AG04450 (cell line): ENCODE measurements around the gene KCTD7. TPM values are rescaled to one million over a fixed set of nuclear protein-coding genes. Genes with fewer than 3 reads are reported as not detected.
"Not testable (repeated sequence)": the region's sequence is repeated elsewhere in the genome, so short reads cannot be mapped to it uniquely, and the experiment has no call there.

Source experiments
- CTCF ChIA-PET: fragments of 300-600, 350-600 bp; formaldehyde crosslinking; extraction: SDS; loops from one replicate; lab custom pipeline; 2022; ENCODE audit warnings: antibody characterized with exemption, inconsistent platforms; lab: Charles Lee
- POLR2A ChIA-PET: fragments of 350-600 bp; formaldehyde crosslinking; extraction: SDS; loops from one replicate; lab custom pipeline; 2021; ENCODE audit warnings: antibody characterized with exemption, inconsistent platforms; lab: Yijun Ruan, JAX
- DNase-seq: peaks from one replicate; pipeline ENCODE4 v3.0.0-alpha.2; 2011; ENCODE audit warnings: low read depth, low spot score
- H3K27ac ChIP-seq: one replicate; pipeline ENCODE4 v1.5.1; 2012; ENCODE audit warnings: low read depth, low read length, control low read depth
- H3K27me3 ChIP-seq: one replicate; pipeline ENCODE4 v1.6.0; 2012; ENCODE audit warnings: low read length; ENCODE audit not compliant: control insufficient read depth, insufficient read depth
- H3K4me3 ChIP-seq: 2 replicates; pipeline ENCODE4 v1.5.1; 2011; ENCODE audit warnings: mild to moderate bottlenecking, low read depth, low read length, control low read depth
- H3K9me3 ChIP-seq: 2 replicates; pipeline ENCODE4 v1.5.1; 2012; ENCODE audit warnings: low read length; ENCODE audit not compliant: control insufficient read depth, insufficient read depth
- CTCF ChIP-seq: IDR thresholded peaks from 2 replicates; pipeline ENCODE4 v1.5.1; 2011; ENCODE audit warnings: low read depth, low read length, control low read depth, inconsistent platforms
- polyA plus RNA-seq: library from polyadenylated mRNA; depleted of rRNA; stranded (reverse); fragments of >200 nt; gene quantifications from 2 replicates; pipeline ENCODE4 v1.2.3, GENCODE V29; 2011

Gene KCTD7
- polyA plus RNA-seq, 1 experiment: 14.7 TPM

GRCh38 chr7:66590302-66591057, 38.2 kb upstream of the KCTD7 start:
- CTCF ChIA-PET, DNase-seq, H3K27me3 ChIP-seq, H3K9me3 ChIP-seq: not testable (repeated sequence)
- POLR2A ChIA-PET: interaction anchor here (0.7 to 1.1 kb wide), 2 partner anchors 38 to 201 kb away, joined by 3 to 6 read pairs; partner anchors contain the start of gene KCTD7
- peak overlapping the region; percentile 96 for H3K4me3 ChIP-seq
- H3K27ac ChIP-seq: peak overlapping the region; percentile 11

GRCh38 chr7:66591058-66591798, 37.5 kb upstream of the KCTD7 start:
- POLR2A ChIA-PET: interaction anchor here (0.6 to 1.1 kb wide), 2 partner anchors 33 to 37 kb away, joined by 3 read pairs; partner anchors contain the start of gene KCTD7
- H3K9me3 ChIP-seq, H3K27me3 ChIP-seq, CTCF ChIA-PET, DNase-seq: not testable (repeated sequence)
- Histone ChIP-seq H3K27ac (peak overlapping the region; percentile 96), H3K4me3 (peak overlapping the region; percentile 96)

- no peaks in the 10 kb centered on the region for H3K27me3 ChIP-seq
- POLR2A ChIA-PET: interaction anchor here (0.6 to 1.1 kb wide), 2 partner anchors 33 to 37 kb away, joined by 3 read pairs; partner anchors contain the start of gene KCTD7
- H3K9me3 ChIP-seq: peaks cover 5% of the 10 kb centered on the region
- DNase-seq: peak; percentile 48
- peak overlapping the region; percentile 96 for H3K4me3 ChIP-seq
- CTCF ChIA-PET: no interaction called here
- peak overlapping the region; percentile 96 for H3K27ac ChIP-seq
- TF ChIP-seq CTCF: no peak
These were observed 36.7 kb upstream of the KCTD7 start for GRCh38 chr7:66591799-66592596.

- H3K4me3 ChIP-seq: peak overlapping the region; percentile 96
- DNase-seq, CTCF ChIA-PET, POLR2A ChIA-PET, H3K9me3 ChIP-seq, H3K27me3 ChIP-seq: not testable (repeated sequence)
- peak overlapping the region; percentile 96 for H3K27ac ChIP-seq
These were observed 36.0 kb upstream of the KCTD7 start for GRCh38 chr7:66592597-66593146.

DNA sequence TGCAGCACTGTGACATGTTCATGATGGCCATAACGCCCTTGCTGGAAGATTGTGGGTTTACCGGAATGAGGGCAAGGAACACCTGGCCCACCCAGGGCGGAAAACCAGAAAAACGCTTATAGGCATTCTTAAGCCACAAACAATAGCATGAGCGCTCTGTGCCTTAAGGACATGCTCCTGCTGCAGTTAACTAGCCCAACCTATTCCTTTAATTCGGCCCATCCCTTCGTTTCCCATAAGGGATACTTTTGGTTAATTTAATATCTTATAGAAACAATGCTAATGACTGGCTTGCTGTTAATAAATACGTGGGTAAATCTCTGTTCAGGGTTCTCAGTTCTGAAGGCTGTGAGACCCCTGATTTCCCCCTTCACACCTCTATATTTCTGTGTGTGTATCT, 34.6 kb upstream of the KCTD7 start:
- CTCF ChIA-PET, DNase-seq, H3K27me3 ChIP-seq, H3K9me3 ChIP-seq, H3K27ac ChIP-seq, H3K4me3 ChIP-seq: not testable (repeated sequence)
- POLR2A ChIA-PET: interaction anchor here (0.5 kb wide), 1 partner anchor 371 kb away, joined by 3 read pairs; no protein-coding TSS in a partner anchor

GRCh38 chr7:66597461-66597860, 31.2 kb upstream of the KCTD7 start:
- Histone ChIP-seq H3K27me3 (peaks cover 2% of the 10 kb centered on the region), H3K4me3 (no peak overlapping the region), H3K27ac (no peak overlapping the region), H3K9me3 (no peaks in the 10 kb centered on the region; the same call in 1 of the 2 replicates)
- ChIA-PET POLR2A (no interaction called here), CTCF (no interaction called here)
- DNase-seq: no peak
- TF ChIP-seq CTCF: no peak
